Inferior parietal cortex (tissue), 1 donor: ENCODE results near the gene C16orf90.

ENCODE experiments used
- DNase-seq: peaks from one replicate; pipeline ENCODE4 v3.0.0-alpha.2; 2016; ENCODE audit errors: extremely low spot score

Gene C16orf90

DNA sequence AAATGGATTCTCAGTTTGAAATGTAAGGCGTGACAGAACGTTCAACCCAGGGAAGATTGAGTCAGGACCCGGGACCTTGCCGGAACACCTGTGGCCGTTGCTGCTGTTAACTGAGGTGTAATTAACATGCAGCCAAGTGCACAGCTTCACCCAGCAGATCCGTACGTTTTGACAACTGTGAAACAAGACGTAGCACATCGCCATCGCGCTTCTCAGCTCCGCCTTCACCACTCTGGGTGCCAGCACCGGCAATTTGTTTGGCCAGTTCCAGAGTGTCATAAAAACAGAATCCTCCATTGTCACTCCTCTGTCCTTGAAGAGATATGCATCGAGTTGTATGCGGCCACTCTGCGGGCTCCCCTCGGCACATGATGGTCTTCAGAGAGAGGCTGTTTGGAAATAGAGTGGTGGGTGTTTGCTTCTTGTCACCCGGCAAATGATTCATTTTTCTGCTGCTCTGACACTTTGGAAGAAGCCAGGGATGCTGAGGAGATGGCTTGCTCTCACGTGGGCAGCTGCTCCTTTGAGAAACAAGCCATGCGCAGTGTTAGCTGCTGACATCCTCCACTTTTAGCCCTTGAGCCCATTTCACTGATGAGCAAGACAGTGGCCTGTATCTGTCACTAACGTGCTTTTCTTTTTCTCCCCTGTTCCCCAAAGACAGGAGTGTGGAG, 29.2 kb downstream of the C16orf90 start:
- peak; percentile 14 for DNase-seq

DNA sequence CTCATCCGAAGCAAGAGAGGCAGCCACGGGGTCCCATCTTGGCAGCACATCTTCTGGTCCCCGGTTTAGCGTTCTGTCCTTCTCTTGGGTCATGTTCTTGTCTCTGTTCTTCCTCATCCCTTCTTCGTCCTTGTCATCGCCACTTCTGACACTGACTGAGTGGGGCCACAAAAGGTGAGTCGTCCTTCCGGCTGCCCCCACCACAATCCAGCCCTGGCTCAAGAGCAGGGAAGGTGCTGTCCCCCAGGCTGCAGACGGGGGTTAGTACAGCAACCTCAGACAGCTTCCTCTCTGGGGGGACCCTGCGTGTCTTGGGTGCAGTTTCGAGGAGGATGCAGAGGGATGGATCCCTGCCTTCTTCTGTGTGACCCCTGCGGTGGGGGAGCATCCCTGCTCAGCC, 30.0 kb downstream of the C16orf90 start:
- DNase-seq = no peak

DNA sequence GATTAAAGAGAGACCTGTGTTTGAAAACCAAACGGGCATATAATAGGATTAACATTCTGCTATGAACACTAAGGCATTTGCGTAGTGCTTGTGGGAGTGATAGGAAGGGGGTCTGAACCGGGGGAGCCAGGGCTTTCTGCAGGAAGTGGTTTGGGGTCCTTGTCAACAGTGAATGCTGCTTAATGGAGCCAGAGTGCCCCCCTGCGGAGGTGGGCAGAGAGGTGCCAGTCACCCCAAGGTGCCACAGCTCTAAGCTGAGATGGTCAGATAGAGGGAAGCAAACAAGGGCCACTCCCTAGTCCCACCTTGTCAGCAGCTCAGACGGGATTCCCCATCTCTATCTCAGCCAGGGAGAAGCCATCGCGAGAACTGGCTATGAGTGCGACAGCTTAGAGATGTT, 34.1 kb downstream of the C16orf90 start:
- no peak for DNase-seq

DNA sequence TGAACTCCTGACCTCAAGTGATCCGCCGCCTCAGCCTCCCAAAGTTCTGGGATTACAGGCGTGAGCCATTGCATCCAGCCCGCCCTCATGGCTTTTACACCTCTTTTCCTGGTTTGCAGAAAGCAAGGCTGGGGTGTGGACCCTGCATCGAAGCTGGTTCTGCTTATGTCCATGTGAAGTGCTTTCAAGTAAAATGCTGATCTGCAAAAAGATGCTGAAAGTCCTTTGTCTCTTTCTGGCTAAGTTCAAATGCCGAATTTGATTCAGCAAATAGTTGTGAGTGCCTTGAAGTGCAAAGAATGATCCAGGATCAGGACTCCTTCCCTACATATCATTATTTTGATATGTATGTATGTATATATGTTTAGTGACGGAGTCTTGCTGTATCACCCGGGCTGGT, 34.7 kb downstream of the C16orf90 start:
- DNase-seq = no peak

DNA sequence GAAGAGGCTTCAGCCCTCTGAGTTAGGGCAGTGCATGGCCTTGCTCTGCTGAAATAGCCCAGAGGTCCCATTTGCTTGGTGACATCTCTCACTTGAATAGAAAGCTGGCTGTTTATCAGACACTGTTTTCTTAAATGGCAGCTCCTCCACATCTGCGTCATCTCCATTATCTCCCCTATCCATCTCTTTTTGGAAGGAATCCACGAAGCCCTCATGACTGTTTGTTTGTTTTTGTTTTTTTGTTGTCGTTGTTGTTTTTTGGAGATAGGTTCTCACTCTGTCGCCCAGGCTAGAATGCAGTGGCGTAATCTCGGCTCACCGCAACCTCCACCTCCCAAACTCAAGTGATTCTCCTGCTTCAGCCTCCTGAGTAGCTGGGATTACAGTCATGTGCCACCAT, 35.2 kb downstream of the C16orf90 start:
- DNase-seq = no peak

DNA sequence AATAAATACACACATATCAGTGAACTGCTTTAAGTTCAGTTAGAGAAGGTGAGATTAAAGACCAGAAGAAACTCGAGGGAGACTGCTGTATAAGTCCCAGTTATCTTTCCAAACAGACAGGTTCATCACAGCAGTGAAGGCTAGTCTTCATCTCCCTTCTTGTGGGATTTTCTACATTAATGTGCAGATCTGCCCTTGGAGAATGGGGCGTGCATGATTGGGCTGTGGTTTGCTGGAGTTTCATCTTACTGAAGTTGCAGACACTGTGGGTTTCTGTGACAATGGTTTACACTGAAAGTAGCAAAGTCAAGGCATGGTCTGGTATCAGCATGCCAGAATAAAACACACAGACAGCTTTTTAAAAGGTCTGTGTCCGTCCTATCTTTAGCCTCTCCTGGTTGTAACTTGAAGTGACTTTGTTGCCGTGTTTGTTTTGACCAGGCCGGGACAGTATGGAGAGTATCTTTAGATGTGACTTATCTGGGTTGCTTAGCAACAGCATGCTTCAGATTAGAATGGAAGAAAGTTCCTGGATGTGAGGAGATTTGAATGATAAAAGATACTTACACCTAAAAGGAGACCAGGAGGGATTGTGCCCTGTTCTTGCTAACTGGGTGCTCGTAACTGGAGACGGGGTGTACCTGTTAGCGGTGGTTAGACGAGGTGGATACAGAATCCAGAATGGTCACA, 35.7 kb downstream of the C16orf90 start:
- peak; percentile 6 for DNase-seq

DNA sequence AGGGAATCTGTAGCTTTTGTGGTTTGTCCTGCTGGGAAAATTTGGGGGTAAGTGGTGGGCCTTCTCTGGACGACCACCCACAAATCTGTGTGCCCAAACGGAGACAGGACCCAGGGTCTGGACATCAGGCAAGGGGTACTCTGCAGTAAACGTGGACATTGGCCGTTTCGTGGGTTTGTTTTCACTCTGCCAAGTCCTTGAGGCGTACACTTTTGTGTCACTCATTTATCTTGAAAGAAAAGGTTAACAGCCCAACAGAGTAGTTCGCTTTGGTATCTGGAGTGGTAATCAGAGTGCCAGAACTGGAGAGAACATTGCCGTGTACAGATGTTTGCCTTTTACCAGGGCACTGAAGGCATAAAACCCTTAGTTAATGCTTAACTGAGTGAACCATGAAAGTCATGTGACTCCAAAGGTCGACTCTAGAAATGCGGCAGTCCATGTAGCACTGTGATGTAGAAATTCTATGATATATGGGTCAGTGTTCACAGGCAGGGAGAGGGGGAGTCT, 36.4 kb downstream of the C16orf90 start:
- peak; percentile 15 for DNase-seq

DNA sequence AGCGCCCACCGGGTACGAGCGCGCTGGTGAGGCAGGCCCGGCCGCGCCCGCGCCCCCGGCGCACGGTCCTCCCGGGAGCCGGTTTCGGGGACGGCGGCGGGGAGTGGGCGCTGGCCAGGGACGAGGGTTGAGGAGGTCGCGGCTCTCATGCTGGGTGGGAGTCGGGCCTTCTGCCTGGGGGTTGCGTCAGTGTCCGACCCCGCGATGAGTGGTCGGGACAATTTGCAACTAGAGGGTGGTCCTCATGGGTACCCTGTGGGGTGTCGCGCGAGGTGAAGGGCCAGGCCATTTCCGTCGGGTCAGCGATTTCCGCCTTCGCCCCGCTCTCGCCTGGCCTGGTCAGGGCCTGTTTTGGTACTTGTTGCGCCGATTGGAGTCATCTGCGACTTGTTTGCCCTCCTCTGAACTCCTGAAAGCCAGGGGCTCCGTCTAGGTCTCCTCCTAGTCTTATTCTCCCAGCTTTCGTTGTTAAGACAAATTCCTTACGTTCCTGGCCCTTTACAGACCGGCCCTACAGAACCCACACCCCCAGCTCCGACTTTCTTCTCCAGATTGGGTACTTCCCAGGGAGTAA, 36.9 kb downstream of the C16orf90 start:
- peak; percentile 13 for DNase-seq

DNA sequence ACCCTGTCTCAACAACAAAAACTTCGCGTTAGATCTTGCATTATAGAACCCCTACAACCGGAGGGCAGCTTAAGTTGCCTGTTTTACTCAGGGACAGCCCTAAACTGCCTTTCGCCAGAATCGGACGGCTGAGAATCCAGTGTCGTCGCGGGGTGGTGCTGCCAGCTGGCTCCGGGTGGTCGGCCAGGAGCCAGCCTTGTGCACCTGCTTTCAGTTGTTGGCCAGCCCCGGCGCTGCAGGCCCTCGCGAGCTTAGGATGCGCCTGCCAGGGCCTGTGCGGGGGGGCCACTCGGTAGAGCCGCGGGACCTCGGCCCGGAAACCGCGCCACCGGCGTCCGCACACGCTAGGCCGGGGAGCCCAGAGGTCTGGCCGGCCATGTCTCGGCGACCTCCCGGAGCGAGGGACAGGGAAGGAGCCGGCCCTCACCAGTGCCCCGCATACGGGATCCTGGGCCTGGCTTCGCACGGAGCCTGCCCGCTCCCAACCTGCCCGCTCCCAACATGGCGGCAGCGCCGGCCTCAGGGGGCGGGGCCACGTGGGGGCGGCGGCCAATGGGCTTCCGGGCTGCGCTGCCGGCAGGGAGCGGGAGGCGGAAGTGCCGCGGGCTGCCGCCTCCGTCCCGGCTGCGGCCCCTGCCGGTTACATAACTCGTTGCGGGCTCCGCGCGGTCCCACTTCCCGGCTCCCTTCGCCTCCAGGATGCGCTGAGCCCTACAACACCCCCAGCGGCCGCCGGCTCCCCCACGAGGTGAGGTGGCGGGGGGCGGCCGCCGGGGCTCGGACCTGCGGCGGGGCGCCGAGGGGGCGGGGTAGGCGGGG, 37.6 kb downstream of the C16orf90 start:
- peak; percentile 88 for DNase-seq

DNA sequence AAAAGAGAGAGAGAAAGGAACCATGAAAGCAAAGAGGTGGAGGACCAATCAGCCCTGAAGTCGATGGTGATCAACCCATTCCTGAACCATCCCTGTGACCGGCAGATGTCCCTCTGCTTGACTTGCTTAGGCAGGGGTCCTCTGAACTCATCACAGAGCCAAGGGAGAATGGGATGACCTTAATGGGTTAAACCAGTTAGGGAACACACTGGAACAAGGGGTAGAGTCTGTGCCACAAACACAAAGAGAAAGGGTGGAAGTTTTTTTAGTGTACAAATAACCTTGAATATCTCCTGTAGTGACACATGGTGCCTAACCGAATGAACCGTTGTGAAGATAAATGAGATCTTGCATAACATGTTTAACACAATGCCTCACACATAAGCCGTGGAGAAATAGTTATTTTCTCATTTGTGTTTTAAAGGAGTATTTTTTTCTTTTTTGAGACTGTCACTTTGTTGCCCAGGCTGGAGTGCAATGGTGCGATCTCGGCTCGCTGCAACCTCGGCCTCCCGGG, 40.6 kb downstream of the C16orf90 start:
- no peak for DNase-seq

DNA sequence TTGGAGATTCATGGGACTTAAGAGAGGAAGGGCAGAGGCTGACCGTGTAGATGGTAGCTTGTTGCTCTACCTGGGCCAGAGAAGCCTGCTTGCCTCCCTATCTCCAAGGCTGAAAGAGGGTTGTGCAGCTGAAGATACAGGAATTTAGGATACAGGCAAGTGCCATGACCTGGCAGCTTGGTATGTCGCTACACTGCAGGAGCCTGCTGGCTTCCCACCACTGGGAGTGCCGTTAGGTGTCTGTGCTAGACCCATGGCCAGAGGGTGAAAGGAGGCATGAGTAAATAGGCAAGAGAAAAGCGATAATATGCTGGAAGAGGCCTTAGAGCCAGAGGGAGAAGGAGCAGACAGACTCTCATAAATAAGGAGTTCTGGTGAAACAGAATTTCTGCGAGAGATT, 41.2 kb downstream of the C16orf90 start:
- no peak for DNase-seq

DNA sequence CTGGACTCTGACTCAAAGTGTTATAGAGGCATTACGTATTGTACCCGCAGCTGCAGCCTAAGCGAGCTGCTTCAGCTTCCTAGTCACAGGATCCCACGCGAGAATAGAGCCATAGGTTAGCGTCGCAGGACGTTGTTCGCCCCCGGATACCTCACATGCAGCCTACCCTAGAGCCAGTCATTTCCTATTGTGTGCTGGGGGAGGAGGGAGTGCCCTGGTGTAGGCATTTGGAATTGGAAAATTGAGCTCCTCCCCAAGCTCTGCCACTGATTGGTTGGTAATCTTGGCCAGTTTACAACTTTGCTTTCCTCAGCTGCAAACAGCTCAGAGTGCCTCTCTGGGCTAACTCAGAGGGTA, 51.3 kb downstream of the C16orf90 start:
- DNase-seq = peak; percentile 13
